Liver (tissue), 9 donors: ENCODE measurements around the gene RREB1. TPM values are rescaled to one million over a fixed set of nuclear protein-coding genes. Genes with fewer than 3 reads are reported as not detected.

Experiments
- DNase-seq: peaks from one replicate; pipeline ENCODE4 v3.0.0-alpha.2; 2017; ENCODE audit warnings: low spot score
- H3K27ac ChIP-seq, 2 donors: one replicate each; pipeline ENCODE4 v1.7.0; 2013; ENCODE audit warnings: inconsistent platforms in 2 of 2, low read length in 2 of 2, control low read depth in 1 of 2, low read depth in 1 of 2, mild to moderate bottlenecking in 1 of 2
- H3K27me3 ChIP-seq, 4 donors: one replicate each; pipeline versions ENCODE4 v1.6.1 to v1.7.0; 2013; ENCODE audit warnings: low read length in 3 of 4, inconsistent platforms in 1 of 4, mild to moderate bottlenecking in 1 of 4, moderate library complexity in 1 of 4; ENCODE audit not compliant: control insufficient read depth in 4 of 4, insufficient read depth in 4 of 4
- H3K36me3 ChIP-seq, 4 donors: one replicate each; pipeline versions ENCODE4 v1.6.1 to v1.7.0; 2013; ENCODE audit warnings: low read length in 3 of 4, mild to moderate bottlenecking in 3 of 4, low read depth in 1 of 4, moderate library complexity in 1 of 4; ENCODE audit not compliant: control insufficient read depth in 4 of 4, insufficient read depth in 3 of 4
- H3K4me1 ChIP-seq, 4 donors: one replicate each; pipeline versions ENCODE4 v1.6.1 to v1.7.0; 2013; ENCODE audit warnings: low read length in 3 of 4, mild to moderate bottlenecking in 3 of 4, moderate library complexity in 1 of 4; ENCODE audit not compliant: control insufficient read depth in 4 of 4, insufficient read depth in 4 of 4
- H3K4me3 ChIP-seq, 3 donors: one replicate each; pipeline versions ENCODE4 v1.6.1 to v1.7.0; 2013; ENCODE audit warnings: low read length in 3 of 3, control low read depth in 1 of 3, low read depth in 1 of 3, mild to moderate bottlenecking in 1 of 3
- H3K9ac ChIP-seq, 2 donors: one replicate each; pipeline ENCODE4 v1.7.0; 2013; ENCODE audit warnings: low read length in 2 of 2, mild to moderate bottlenecking in 2 of 2, moderate library complexity in 2 of 2, control low read depth in 1 of 2, low read depth in 1 of 2
- H3K9me3 ChIP-seq, 4 donors: one replicate each; pipeline versions ENCODE4 v1.6.1 to v1.7.0; 2013; ENCODE audit warnings: low read length in 3 of 4; ENCODE audit not compliant: control insufficient read depth in 4 of 4
- EGR1 ChIP-seq, 2 donors: IDR thresholded peaks; 2 replicates each; pipeline ENCODE4 v1.6.1; 2016 to 2018; ENCODE audit warnings: antibody characterized with exemption in 2 of 2, low read depth in 2 of 2
- FOXA1 ChIP-seq: IDR thresholded peaks from 2 replicates; pipeline ENCODE4 v1.6.1; 2016; ENCODE audit warnings: antibody characterized with exemption
- FOXA2 ChIP-seq: IDR thresholded peaks from 2 replicates; pipeline ENCODE4 v1.6.1; 2016; ENCODE audit warnings: antibody characterized with exemption
- GABPA ChIP-seq, 2 donors: IDR thresholded peaks in 1 of 2; conservative IDR thresholded peaks in 1 of 2; 2 replicates each; pipeline ENCODE4 v1.6.1; 2016; ENCODE audit warnings: antibody characterized with exemption in 2 of 2, mild to moderate bottlenecking in 1 of 2, moderate library complexity in 1 of 2
- HNF4A ChIP-seq, 2 donors: conservative IDR thresholded peaks; 2 replicates each; pipeline ENCODE4 v1.6.1; 2016; ENCODE audit warnings: antibody characterized with exemption in 2 of 2, mild to moderate bottlenecking in 2 of 2
- HNF4G ChIP-seq: IDR thresholded peaks from 2 replicates; pipeline ENCODE4 v1.6.1; 2016; ENCODE audit warnings: antibody characterized with exemption
- JUND ChIP-seq, 2 donors: IDR thresholded peaks; 2 replicates each; pipeline ENCODE4 v1.6.1; 2016; ENCODE audit warnings: antibody characterized with exemption in 2 of 2
- NR2F2 ChIP-seq: IDR thresholded peaks from 2 replicates; pipeline ENCODE4 v1.6.1; 2016; ENCODE audit warnings: antibody characterized with exemption
- RAD21 ChIP-seq, 2 donors: IDR thresholded peaks; 2 replicates each; pipeline ENCODE4 v1.6.1; 2016; ENCODE audit warnings: antibody characterized with exemption in 2 of 2, mild to moderate bottlenecking in 2 of 2
- RXRA ChIP-seq, 2 donors: IDR thresholded peaks; 2 replicates each; pipeline ENCODE4 v1.6.1; 2017 to 2018; ENCODE audit warnings: antibody characterized with exemption in 2 of 2, mild to moderate bottlenecking in 1 of 2
- SP1 ChIP-seq: IDR thresholded peaks from 2 replicates; pipeline ENCODE4 v1.6.1; 2018; ENCODE audit warnings: antibody characterized with exemption, mild to moderate bottlenecking
- TAF1 ChIP-seq: conservative IDR thresholded peaks from 2 replicates; pipeline ENCODE4 v1.6.1; 2016; ENCODE audit warnings: antibody characterized with exemption, mild to moderate bottlenecking
- YY1 ChIP-seq: IDR thresholded peaks from 2 replicates; pipeline ENCODE4 v1.6.1; 2016; ENCODE audit warnings: antibody characterized with exemption, mild to moderate bottlenecking
- WGBS: extraction: QIAGEN DNeasy Blood & Tissue Kit; methylation state at CpG from one replicate; pipeline ENCODE4 v1.1.7; 2013; 5-methylcytosine and 5-hydroxymethylcytosine counted together
- polyA plus RNA-seq, 2 donors: library from polyadenylated mRNA; stranded (reverse) in 1 of 2; unstranded in 1 of 2; fragments of 200-250 nt in 1 of 2; fragments of >200 nt in 1 of 2; fragmentation: Nextera tagmentation in 1 of 2; extraction: Ambion mirVana in 1 of 2; gene quantifications; one replicate each; pipeline versions ENCODE4 v1.2.1 to v1.2.3, GENCODE V29; 2013 to 2015
- total RNA-seq, 2 donors: library from RNA; depleted of rRNA; stranded (reverse); fragments of >200 nt; gene quantifications; one replicate each; pipeline ENCODE4 v1.2.3, GENCODE V29; 2014
- TF ChIP-seq, protein P1 (sequence below): IDR thresholded peaks from 2 replicates; pipeline ENCODE4 v1.6.1; 2016; ENCODE audit warnings: antibody characterized with exemption, mild to moderate bottlenecking
- TF ChIP-seq, protein P2 (sequence below): IDR thresholded peaks from 2 replicates; pipeline ENCODE4 v1.6.1; 2016; ENCODE audit warnings: antibody characterized with exemption
- TF ChIP-seq, protein P3 (sequence below): IDR thresholded peaks from 2 replicates; pipeline ENCODE4 v1.6.1; 2016; ENCODE audit warnings: antibody characterized with exemption
- TF ChIP-seq, protein P4 (sequence below): IDR thresholded peaks from 2 replicates; pipeline ENCODE4 v1.6.1; 2016; ENCODE audit warnings: antibody characterized with exemption
- TF ChIP-seq, protein P5 (sequence below): fragments of 150-350 bp; IDR thresholded peaks from 2 replicates; pipeline ENCODE4 v1.5.1; 2017; ENCODE audit warnings: improper control_type of control experiment, low read depth, low read length; ENCODE audit not compliant: missing input control
- donor health status: healthy.
- donor health status: healthy.
- donor health status: healthy.
- donor health status: healthy.
- donor health status: healthy.

Gene RREB1
- total and polyA plus RNA-seq, 4 donors = 10.1 to 28.9 (median 17.3) TPM

DNA sequence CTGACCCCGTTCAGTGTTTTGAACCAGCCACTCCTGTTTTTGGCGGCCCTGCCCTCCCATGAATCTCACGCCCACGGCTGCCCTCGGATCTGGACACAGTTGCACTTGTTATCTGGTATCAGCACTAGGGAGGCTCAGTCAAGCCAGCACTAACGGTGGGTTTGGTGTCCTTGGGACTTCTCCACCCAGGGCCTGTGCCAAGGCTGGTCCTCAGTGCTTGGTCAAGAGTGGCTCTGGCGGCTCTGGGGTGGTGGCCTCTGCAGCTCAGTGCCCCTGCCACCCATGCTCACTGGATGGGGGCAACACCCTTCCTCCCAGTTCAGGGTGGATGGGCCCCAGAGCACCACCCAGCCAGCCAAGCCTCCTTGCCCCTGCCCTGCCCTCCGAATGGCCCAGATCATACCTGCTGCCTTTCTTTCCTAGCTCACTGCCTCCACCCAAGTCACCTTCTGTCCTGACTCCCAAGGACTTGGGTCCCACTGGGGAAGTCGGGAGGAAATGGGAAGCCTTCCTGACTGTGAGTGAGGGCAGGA, 150.5 kb downstream of the RREB1 start (continued):
- TF ChIP-seq FOXA1 = no peak

DNA sequence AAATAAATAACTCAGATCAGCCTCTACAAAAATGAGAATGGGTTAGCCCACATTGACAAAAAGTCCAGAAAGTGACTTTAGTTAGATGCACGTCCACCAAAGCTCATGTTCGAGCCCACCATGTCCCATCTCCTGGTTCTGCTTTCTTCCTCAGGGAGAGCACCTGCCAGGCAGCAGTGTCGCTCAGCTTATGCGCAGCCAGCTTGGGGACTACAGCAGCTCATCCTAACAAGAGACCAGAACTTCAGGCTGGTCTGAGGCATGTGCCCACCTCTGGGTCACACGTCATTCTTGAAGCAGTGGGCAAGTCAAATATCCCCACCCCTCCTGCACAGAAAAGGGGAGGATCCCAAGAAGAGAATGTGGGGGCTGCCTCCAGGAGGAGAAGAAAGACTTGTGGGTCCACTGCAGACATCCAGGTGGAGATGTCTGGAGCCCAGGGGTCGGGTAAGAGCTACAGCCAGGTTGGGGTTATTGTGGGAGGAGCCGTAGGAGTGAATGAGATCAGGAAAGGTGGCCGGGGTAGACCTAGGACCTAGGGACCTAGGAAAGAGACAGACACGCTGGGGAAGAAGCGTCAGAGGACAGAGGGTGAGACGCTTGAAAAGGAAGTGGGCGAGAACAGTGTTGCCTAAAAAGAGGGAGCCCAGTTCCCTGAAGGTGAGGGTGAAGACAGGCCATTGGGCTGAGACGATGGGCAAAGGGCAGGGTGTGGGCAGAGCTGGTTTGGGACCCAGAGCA, 152.7 kb downstream of the RREB1 start:
- Histone ChIP-seq H3K9ac (no peak overlapping the region), H3K4me1 (peaks cover 4 to 22% (median 16%) of the 10 kb centered on the region in 4 donors)

DNA sequence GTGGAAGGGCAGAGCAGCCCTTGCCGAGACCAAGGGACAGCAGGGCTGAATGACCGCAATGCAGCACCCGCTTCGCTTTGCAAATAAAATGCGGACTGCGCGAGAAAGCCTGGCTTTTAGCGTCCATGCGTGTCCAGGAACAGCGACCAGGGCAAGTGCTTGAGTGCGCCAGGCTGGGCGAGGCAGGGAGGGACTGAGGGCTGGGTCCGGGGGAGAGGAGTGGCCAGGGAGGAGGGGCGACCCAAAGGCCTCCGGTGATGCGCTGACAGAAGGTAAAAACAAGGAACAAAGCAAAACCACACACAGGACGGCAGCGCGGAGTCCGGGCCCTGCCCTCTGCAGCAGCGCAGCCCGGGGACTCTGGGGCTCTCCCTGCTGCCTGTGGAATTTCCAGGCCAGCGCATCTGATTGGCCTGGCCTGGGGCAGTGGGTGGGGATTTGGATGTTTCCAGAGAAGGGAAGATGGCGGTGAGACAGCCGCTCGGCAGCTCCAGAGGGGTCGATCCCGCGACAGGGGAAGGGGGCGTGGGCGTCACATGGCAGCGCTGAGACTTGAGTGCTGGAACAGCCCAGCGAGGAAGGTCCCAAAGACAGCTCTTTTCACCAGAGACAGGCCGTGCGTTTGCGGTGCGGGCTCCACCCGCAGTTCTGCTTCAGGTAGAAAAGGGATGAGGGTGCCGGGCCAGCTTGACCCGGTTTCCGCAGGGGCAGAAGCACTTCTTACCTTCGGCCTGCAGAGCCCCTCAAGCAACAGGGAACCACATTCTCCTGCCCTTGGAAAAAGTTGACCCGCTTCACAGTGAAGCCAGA, 153.5 kb downstream of the RREB1 start:
- no peak overlapping the region for H3K9ac ChIP-seq
- DNase-seq = peak; percentile 78
- no peaks in the 10 kb centered on the region for H3K36me3 ChIP-seq
- H3K4me1 ChIP-seq = peaks cover 4 to 22% (median 16%) of the 10 kb centered on the region in 4 donors
- TF ChIP-seq RAD21 (IDR thresholded peaks at IDR 0.05) (peak; percentile 48 to 63), SP1 (peak; percentile 83), JUND (IDR thresholded peaks at IDR 0.05) (peak in 1 of 2 donors; percentile 26), EGR1 (IDR thresholded peaks at IDR 0.05; ENCODE audit: low read depth in 2 of 2) (no peak), HNF4G (no peak), NR2F2 (peak; percentile 45), GABPA (IDR thresholded peaks at IDR 0.05 in 1 of 2, conservative IDR thresholded peaks at IDR 0.05 in 1 of 2) (no peak), FOXA1 (no peak), RXRA (IDR thresholded peaks at IDR 0.05) (peak; percentile 63 to 67), TAF1 (peak; percentile 56), FOXA2 (no peak), HNF4A (conservative IDR thresholded peaks at IDR 0.05) (peak; percentile 67 to 69), YY1 (peak; percentile 98)
- TF ChIP-seq, protein P1, sequence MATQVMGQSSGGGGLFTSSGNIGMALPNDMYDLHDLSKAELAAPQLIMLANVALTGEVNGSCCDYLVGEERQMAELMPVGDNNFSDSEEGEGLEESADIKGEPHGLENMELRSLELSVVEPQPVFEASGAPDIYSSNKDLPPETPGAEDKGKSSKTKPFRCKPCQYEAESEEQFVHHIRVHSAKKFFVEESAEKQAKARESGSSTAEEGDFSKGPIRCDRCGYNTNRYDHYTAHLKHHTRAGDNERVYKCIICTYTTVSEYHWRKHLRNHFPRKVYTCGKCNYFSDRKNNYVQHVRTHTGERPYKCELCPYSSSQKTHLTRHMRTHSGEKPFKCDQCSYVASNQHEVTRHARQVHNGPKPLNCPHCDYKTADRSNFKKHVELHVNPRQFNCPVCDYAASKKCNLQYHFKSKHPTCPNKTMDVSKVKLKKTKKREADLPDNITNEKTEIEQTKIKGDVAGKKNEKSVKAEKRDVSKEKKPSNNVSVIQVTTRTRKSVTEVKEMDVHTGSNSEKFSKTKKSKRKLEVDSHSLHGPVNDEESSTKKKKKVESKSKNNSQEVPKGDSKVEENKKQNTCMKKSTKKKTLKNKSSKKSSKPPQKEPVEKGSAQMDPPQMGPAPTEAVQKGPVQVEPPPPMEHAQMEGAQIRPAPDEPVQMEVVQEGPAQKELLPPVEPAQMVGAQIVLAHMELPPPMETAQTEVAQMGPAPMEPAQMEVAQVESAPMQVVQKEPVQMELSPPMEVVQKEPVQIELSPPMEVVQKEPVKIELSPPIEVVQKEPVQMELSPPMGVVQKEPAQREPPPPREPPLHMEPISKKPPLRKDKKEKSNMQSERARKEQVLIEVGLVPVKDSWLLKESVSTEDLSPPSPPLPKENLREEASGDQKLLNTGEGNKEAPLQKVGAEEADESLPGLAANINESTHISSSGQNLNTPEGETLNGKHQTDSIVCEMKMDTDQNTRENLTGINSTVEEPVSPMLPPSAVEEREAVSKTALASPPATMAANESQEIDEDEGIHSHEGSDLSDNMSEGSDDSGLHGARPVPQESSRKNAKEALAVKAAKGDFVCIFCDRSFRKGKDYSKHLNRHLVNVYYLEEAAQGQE = peak; percentile 92
- TF ChIP-seq, protein P2, sequence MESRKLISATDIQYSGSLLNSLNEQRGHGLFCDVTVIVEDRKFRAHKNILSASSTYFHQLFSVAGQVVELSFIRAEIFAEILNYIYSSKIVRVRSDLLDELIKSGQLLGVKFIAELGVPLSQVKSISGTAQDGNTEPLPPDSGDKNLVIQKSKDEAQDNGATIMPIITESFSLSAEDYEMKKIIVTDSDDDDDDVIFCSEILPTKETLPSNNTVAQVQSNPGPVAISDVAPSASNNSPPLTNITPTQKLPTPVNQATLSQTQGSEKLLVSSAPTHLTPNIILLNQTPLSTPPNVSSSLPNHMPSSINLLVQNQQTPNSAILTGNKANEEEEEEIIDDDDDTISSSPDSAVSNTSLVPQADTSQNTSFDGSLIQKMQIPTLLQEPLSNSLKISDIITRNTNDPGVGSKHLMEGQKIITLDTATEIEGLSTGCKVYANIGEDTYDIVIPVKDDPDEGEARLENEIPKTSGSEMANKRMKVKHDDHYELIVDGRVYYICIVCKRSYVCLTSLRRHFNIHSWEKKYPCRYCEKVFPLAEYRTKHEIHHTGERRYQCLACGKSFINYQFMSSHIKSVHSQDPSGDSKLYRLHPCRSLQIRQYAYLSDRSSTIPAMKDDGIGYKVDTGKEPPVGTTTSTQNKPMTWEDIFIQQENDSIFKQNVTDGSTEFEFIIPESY = no peak
- TF ChIP-seq, protein P3, sequence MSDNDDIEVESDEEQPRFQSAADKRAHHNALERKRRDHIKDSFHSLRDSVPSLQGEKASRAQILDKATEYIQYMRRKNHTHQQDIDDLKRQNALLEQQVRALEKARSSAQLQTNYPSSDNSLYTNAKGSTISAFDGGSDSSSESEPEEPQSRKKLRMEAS = peak; percentile 48
- TF ChIP-seq, protein P4, sequence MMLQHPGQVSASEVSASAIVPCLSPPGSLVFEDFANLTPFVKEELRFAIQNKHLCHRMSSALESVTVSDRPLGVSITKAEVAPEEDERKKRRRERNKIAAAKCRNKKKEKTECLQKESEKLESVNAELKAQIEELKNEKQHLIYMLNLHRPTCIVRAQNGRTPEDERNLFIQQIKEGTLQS = no peak
- TF ChIP-seq, protein P5, sequence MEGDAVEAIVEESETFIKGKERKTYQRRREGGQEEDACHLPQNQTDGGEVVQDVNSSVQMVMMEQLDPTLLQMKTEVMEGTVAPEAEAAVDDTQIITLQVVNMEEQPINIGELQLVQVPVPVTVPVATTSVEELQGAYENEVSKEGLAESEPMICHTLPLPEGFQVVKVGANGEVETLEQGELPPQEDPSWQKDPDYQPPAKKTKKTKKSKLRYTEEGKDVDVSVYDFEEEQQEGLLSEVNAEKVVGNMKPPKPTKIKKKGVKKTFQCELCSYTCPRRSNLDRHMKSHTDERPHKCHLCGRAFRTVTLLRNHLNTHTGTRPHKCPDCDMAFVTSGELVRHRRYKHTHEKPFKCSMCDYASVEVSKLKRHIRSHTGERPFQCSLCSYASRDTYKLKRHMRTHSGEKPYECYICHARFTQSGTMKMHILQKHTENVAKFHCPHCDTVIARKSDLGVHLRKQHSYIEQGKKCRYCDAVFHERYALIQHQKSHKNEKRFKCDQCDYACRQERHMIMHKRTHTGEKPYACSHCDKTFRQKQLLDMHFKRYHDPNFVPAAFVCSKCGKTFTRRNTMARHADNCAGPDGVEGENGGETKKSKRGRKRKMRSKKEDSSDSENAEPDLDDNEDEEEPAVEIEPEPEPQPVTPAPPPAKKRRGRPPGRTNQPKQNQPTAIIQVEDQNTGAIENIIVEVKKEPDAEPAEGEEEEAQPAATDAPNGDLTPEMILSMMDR = no peak
- H3K4me3 ChIP-seq = peak overlapping the region; percentile 59 to 95 (median 77)
- no peaks in the 10 kb centered on the region for H3K27me3 ChIP-seq
- H3K27ac ChIP-seq = peak overlapping the region; percentile 43 to 53
- no peaks in the 10 kb centered on the region for H3K9me3 ChIP-seq
- 3% methylated on average over 43 of the region's 43 CpGs for WGBS

More for the DNA sequence above, 152.7 kb downstream of the RREB1 start:
- H3K9me3 ChIP-seq = no peaks in the 10 kb centered on the region
- no peaks in the 10 kb centered on the region for H3K27me3 ChIP-seq
- WGBS = 61% methylated on average over 13 of the region's 13 CpGs
- TF ChIP-seq, protein P3 = no peak
- TF ChIP-seq SP1 = no peak
- no peak for TF ChIP-seq FOXA2
- no peak for TF ChIP-seq HNF4A (conservative IDR thresholded peaks at IDR 0.05)
- TF ChIP-seq NR2F2 = no peak
- H3K4me3 ChIP-seq = peak overlapping the region; percentile 59 to 95 (median 77)
- no peaks in the 10 kb centered on the region for H3K36me3 ChIP-seq
- DNase-seq = no peak
- peak overlapping the region; percentile 43 to 53 for H3K27ac ChIP-seq
